ENCODE data around the gene ZNF771. TPM values are rescaled to one million over a fixed set of nuclear protein-coding genes. Genes with fewer than 3 reads are reported as not detected.
A peak's percentile ranks its signal among the peaks of the same experiment; 100 is the strongest.

The ZNF771 gene
- total RNA-seq, 1 experiment from 2014 or later: 11.3 TPM

DNA sequence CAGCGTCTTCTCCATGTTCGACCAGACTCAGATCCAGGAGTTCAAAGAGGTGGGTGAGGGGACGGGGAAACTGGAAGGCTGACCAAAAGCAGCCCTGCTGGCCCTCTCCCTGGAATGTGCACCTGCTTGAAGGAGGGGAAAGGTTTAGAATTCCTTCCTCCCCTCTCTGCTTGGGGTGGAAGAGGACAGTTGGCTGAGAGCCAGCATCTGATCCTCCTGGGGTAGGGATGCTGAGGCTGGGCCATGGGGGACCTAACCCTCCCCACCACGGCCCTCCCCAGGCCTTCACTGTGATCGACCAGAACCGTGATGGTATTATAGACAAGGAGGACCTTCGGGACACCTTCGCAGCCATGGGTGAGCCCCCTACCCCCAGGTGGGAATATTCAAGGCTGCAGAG is 31.5 kb upstream of the ZNF771 start:
- BruUV-seq (replicated peaks): no TSS peak

GRCh38 chr16:30376461-30376902 is 30.9 kb upstream of the ZNF771 start:
- peaks cover 33% of the 10 kb centered on the region for H3K4me1 Mint-ChIP-seq (ENCODE audit: low read depth, unreplicated experiment)
- TF ChIP-seq, protein P1, sequence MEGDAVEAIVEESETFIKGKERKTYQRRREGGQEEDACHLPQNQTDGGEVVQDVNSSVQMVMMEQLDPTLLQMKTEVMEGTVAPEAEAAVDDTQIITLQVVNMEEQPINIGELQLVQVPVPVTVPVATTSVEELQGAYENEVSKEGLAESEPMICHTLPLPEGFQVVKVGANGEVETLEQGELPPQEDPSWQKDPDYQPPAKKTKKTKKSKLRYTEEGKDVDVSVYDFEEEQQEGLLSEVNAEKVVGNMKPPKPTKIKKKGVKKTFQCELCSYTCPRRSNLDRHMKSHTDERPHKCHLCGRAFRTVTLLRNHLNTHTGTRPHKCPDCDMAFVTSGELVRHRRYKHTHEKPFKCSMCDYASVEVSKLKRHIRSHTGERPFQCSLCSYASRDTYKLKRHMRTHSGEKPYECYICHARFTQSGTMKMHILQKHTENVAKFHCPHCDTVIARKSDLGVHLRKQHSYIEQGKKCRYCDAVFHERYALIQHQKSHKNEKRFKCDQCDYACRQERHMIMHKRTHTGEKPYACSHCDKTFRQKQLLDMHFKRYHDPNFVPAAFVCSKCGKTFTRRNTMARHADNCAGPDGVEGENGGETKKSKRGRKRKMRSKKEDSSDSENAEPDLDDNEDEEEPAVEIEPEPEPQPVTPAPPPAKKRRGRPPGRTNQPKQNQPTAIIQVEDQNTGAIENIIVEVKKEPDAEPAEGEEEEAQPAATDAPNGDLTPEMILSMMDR (IDR thresholded peaks at IDR 0.05; ENCODE audit: unreplicated experiment): no peak
- intact Hi-C loops (cut with micrococcal nuclease; ENCODE audit: unreplicated experiment): no loop called here
- no TSS peak for BruUV-seq (replicated peaks)
- H3K27me3 Mint-ChIP-seq (ENCODE audit: unreplicated experiment): no peaks in the 10 kb centered on the region
- H3K36me3 Mint-ChIP-seq (ENCODE audit: insufficient read depth, unreplicated experiment): peaks cover 46% of the 10 kb centered on the region
- H3K9me3 Mint-ChIP-seq (ENCODE audit: low read depth, unreplicated experiment): no peaks in the 10 kb centered on the region
- no peak overlapping the region for H3K27ac Mint-ChIP-seq (ENCODE audit: unreplicated experiment)
- no peak for DNase-seq
- CTCF ChIA-PET: no interaction called here
- H3K4me3 Mint-ChIP-seq (ENCODE audit: low read depth, unreplicated experiment): peak overlapping the region; percentile 99

More for the DNA sequence above, 31.5 kb upstream of the ZNF771 start:
- H3K27ac Mint-ChIP-seq (ENCODE audit: unreplicated experiment): no peak overlapping the region
- no peaks in the 10 kb centered on the region for H3K9me3 Mint-ChIP-seq (ENCODE audit: low read depth, unreplicated experiment)
- DNase-seq: no peak
- CTCF ChIA-PET: no interaction called here
- H3K4me1 Mint-ChIP-seq (ENCODE audit: low read depth, unreplicated experiment): peaks cover 39% of the 10 kb centered on the region
- peaks cover 50% of the 10 kb centered on the region for H3K36me3 Mint-ChIP-seq (ENCODE audit: insufficient read depth, unreplicated experiment)
- intact Hi-C loops (cut with micrococcal nuclease; ENCODE audit: unreplicated experiment): no loop called here
- H3K27me3 Mint-ChIP-seq (ENCODE audit: unreplicated experiment): peaks cover 4% of the 10 kb centered on the region
- H3K4me3 Mint-ChIP-seq (ENCODE audit: low read depth, unreplicated experiment): no peak overlapping the region
- TF ChIP-seq, protein P1 (IDR thresholded peaks at IDR 0.05; ENCODE audit: unreplicated experiment): no peak

- H3K27me3 Mint-ChIP-seq (ENCODE audit: unreplicated experiment): no peaks in the 10 kb centered on the region
- H3K36me3 Mint-ChIP-seq (ENCODE audit: insufficient read depth, unreplicated experiment): peaks cover 40% of the 10 kb centered on the region
- peak overlapping the region; percentile 99 for H3K4me3 Mint-ChIP-seq (ENCODE audit: low read depth, unreplicated experiment)
- peaks cover 26% of the 10 kb centered on the region for H3K4me1 Mint-ChIP-seq (ENCODE audit: low read depth, unreplicated experiment)
- no peak for DNase-seq
- peak overlapping the region; percentile 87 for H3K27ac Mint-ChIP-seq (ENCODE audit: unreplicated experiment)
- no TSS peak for BruUV-seq (replicated peaks)
- intact Hi-C loops (cut with micrococcal nuclease; ENCODE audit: unreplicated experiment): no loop called here
- H3K9me3 Mint-ChIP-seq (ENCODE audit: low read depth, unreplicated experiment): no peaks in the 10 kb centered on the region
- CTCF ChIA-PET: interaction anchor here (1.1 to 1.2 kb wide), 2 partner anchors 30 to 32 kb away, joined by 3 to 7 read pairs; partner anchors contain the start of gene ZNF771
- TF ChIP-seq, protein P1 (IDR thresholded peaks at IDR 0.05; ENCODE audit: unreplicated experiment): no peak
Measured at GRCh38 chr16:30377050-30377811, 30.2 kb upstream of the ZNF771 start.

- intact Hi-C loops (cut with micrococcal nuclease; ENCODE audit: unreplicated experiment): no loop called here
- CTCF ChIA-PET: interaction anchor here (0.9 to 1.2 kb wide), 4 partner anchors 8 to 256 kb away, joined by 3 to 7 read pairs (median 4); partner anchors contain the start of genes TBC1D10B and ZNF771
- peaks cover 24% of the 10 kb centered on the region for H3K4me1 Mint-ChIP-seq (ENCODE audit: low read depth, unreplicated experiment)
- BruUV-seq (replicated peaks): TSS peak; percentile 80
- TF ChIP-seq, protein P1 (IDR thresholded peaks at IDR 0.05; ENCODE audit: unreplicated experiment): no peak
- H3K9me3 Mint-ChIP-seq (ENCODE audit: low read depth, unreplicated experiment): no peaks in the 10 kb centered on the region
- H3K27ac Mint-ChIP-seq (ENCODE audit: unreplicated experiment): peak overlapping the region; percentile 87
- peak overlapping the region; percentile 99 for H3K4me3 Mint-ChIP-seq (ENCODE audit: low read depth, unreplicated experiment)
- no peaks in the 10 kb centered on the region for H3K27me3 Mint-ChIP-seq (ENCODE audit: unreplicated experiment)
- peak; percentile 88 for DNase-seq
- peaks cover 40% of the 10 kb centered on the region for H3K36me3 Mint-ChIP-seq (ENCODE audit: insufficient read depth, unreplicated experiment)
Measured at GRCh38 chr16:30377812-30378235, 29.6 kb upstream of the ZNF771 start.

Measured in Calu3 (cell line).